ENCODE data around the gene LAPTM4A.

Gene LAPTM4A

GRCh38 chr2:20034218-20034617 lies 17.2 kb downstream of the LAPTM4A start:
- H3K4me1 ChIP-seq (ENCODE audit: control insufficient read depth, insufficient read depth, low read length), result no peaks in the 10 kb centered on the region
- H3K27ac ChIP-seq (ENCODE audit: low read depth, low read length), result no peak overlapping the region
- H3K27me3 ChIP-seq (ENCODE audit: control insufficient read depth, insufficient read depth, low read length), result no peaks in the 10 kb centered on the region
- H3K36me3 ChIP-seq (ENCODE audit: control insufficient read depth, insufficient read depth, low read length), result peaks cover 97% of the 10 kb centered on the region
- H3K4me3 ChIP-seq (ENCODE audit: low read depth, low read length), result no peak overlapping the region
- no peak overlapping the region for H3K9ac ChIP-seq (ENCODE audit: low read length)
- no peaks in the 10 kb centered on the region; the same call in 1 of the 2 replicates for H3K9me3 ChIP-seq (ENCODE audit: control insufficient read depth, insufficient read depth, low read depth, low read length)

DNA sequence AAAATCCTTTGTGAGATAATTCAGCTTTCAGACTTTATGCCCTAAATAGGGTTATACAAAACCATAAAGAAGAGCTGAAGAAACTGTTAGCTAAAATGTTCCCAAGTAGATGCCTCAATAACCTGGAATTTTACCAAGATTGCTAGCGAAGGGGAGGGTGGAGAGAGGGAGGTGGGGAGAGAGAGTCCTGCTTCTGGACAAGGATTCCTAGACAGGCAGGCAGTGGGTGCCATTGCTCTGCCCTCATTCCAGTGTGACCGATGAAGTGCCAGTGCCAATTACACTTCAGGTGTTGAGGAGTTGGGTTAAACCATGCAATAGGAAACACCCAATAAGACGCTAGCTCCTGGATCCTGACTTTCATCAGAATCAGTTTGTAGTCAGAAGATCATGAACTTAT lies 18.1 kb downstream of the LAPTM4A start:
- Histone ChIP-seq H3K9me3 (ENCODE audit: control insufficient read depth, insufficient read depth, low read depth, low read length) (no peaks in the 10 kb centered on the region; the same call in 1 of the 2 replicates), H3K27me3 (ENCODE audit: control insufficient read depth, insufficient read depth, low read length) (no peaks in the 10 kb centered on the region), H3K4me1 (ENCODE audit: control insufficient read depth, insufficient read depth, low read length) (no peaks in the 10 kb centered on the region), H3K9ac (ENCODE audit: low read length) (no peak overlapping the region), H3K36me3 (ENCODE audit: control insufficient read depth, insufficient read depth, low read length) (peaks cover 96% of the 10 kb centered on the region), H3K27ac (ENCODE audit: low read depth, low read length) (no peak overlapping the region), H3K4me3 (ENCODE audit: low read depth, low read length) (no peak overlapping the region)

GRCh38 chr2:20030224-20030623 lies 21.2 kb downstream of the LAPTM4A start:
- H3K9ac ChIP-seq (ENCODE audit: low read length), result no peak overlapping the region
- H3K36me3 ChIP-seq (ENCODE audit: control insufficient read depth, insufficient read depth, low read length), result peaks cover 71% of the 10 kb centered on the region
- no peaks in the 10 kb centered on the region for H3K4me1 ChIP-seq (ENCODE audit: control insufficient read depth, insufficient read depth, low read length)
- no peaks in the 10 kb centered on the region; the same call in 1 of the 2 replicates for H3K9me3 ChIP-seq (ENCODE audit: control insufficient read depth, insufficient read depth, low read depth, low read length)
- no peak overlapping the region for H3K4me3 ChIP-seq (ENCODE audit: low read depth, low read length)
- H3K27ac ChIP-seq (ENCODE audit: low read depth, low read length), result no peak overlapping the region
- no peaks in the 10 kb centered on the region for H3K27me3 ChIP-seq (ENCODE audit: control insufficient read depth, insufficient read depth, low read length)

- H3K36me3 ChIP-seq (ENCODE audit: control insufficient read depth, insufficient read depth, low read length), result peaks cover 47% of the 10 kb centered on the region
- H3K9ac ChIP-seq (ENCODE audit: low read length), result no peak overlapping the region
- H3K9me3 ChIP-seq (ENCODE audit: control insufficient read depth, insufficient read depth, low read depth, low read length), result no peaks in the 10 kb centered on the region; the same call in none of the 2 replicates
- no peak overlapping the region for H3K27ac ChIP-seq (ENCODE audit: low read depth, low read length)
- H3K4me3 ChIP-seq (ENCODE audit: low read depth, low read length), result no peak overlapping the region
- no peaks in the 10 kb centered on the region for H3K27me3 ChIP-seq (ENCODE audit: control insufficient read depth, insufficient read depth, low read length)
- H3K4me1 ChIP-seq (ENCODE audit: control insufficient read depth, insufficient read depth, low read length), result no peaks in the 10 kb centered on the region
Measured at GRCh38 chr2:20027705-20028434, 23.6 kb downstream of the LAPTM4A start.

- Histone ChIP-seq H3K4me3 (ENCODE audit: low read depth, low read length) (no peak overlapping the region), H3K4me1 (ENCODE audit: control insufficient read depth, insufficient read depth, low read length) (no peaks in the 10 kb centered on the region), H3K27ac (ENCODE audit: low read depth, low read length) (no peak overlapping the region), H3K27me3 (ENCODE audit: control insufficient read depth, insufficient read depth, low read length) (no peaks in the 10 kb centered on the region), H3K9ac (ENCODE audit: low read length) (no peak overlapping the region), H3K36me3 (ENCODE audit: control insufficient read depth, insufficient read depth, low read length) (peaks cover 41% of the 10 kb centered on the region), H3K9me3 (ENCODE audit: control insufficient read depth, insufficient read depth, low read depth, low read length) (peaks cover 3% of the 10 kb centered on the region)
Measured at GRCh38 chr2:20027260-20027677, 24.2 kb downstream of the LAPTM4A start.

DNA sequence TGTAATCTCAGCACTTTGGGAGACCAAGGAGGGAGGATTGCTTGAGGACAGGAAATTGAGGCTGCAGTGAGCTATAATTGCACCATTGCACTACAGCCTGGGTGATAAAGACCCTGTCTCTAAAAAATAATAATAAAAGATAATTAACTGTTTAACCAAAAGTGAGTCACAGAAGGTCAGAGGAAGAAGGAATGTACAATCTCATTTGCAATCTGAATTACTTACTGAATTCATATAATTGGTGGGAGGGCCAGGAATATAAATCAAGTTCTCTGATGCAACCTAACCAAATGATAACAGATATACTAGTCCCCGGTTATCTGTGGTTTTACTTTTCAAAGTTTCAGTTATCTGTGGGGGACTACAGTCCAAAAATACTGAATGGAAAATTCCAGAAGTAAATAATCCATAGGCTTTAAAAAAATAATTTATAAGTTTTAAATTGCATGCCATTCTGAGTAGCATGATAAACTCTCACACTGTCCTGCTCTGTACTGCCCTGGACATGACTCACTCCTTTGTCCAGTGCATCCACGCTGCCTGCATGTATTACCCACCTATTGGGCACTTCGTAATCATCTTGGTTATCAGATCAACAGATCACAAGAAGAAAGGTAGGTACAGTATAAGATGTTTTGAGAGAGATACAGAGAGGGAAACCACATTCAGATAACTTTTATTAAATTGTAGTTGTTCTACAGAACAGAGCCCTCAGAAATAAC lies 26.2 kb downstream of the LAPTM4A start:
- H3K27me3 ChIP-seq (ENCODE audit: control insufficient read depth, insufficient read depth, low read length), result no peaks in the 10 kb centered on the region
- H3K27ac ChIP-seq (ENCODE audit: low read depth, low read length), result no peak overlapping the region
- H3K9ac ChIP-seq (ENCODE audit: low read length), result no peak overlapping the region
- H3K4me1 ChIP-seq (ENCODE audit: control insufficient read depth, insufficient read depth, low read length), result no peaks in the 10 kb centered on the region
- no peak overlapping the region for H3K4me3 ChIP-seq (ENCODE audit: low read depth, low read length)
- peaks cover 22% of the 10 kb centered on the region for H3K36me3 ChIP-seq (ENCODE audit: control insufficient read depth, insufficient read depth, low read length)
- peaks cover 19% of the 10 kb centered on the region for H3K9me3 ChIP-seq (ENCODE audit: control insufficient read depth, insufficient read depth, low read depth, low read length)

- Histone ChIP-seq H3K36me3 (ENCODE audit: control insufficient read depth, insufficient read depth, low read length) (peaks cover 9% of the 10 kb centered on the region), H3K4me3 (ENCODE audit: low read depth, low read length) (no peak overlapping the region), H3K27ac (ENCODE audit: low read depth, low read length) (no peak overlapping the region), H3K4me1 (ENCODE audit: control insufficient read depth, insufficient read depth, low read length) (no peaks in the 10 kb centered on the region), H3K27me3 (ENCODE audit: control insufficient read depth, insufficient read depth, low read length) (no peaks in the 10 kb centered on the region), H3K9me3 (ENCODE audit: control insufficient read depth, insufficient read depth, low read depth, low read length) (peaks cover 25% of the 10 kb centered on the region), H3K9ac (ENCODE audit: low read length) (no peak overlapping the region)
Measured at GRCh38 chr2:20023688-20024087, 27.7 kb downstream of the LAPTM4A start.

GRCh38 chr2:20021405-20022009 lies 29.9 kb downstream of the LAPTM4A start:
- H3K4me1 ChIP-seq (ENCODE audit: control insufficient read depth, insufficient read depth, low read length), result no peaks in the 10 kb centered on the region
- no peak overlapping the region for H3K9ac ChIP-seq (ENCODE audit: low read length)
- no peak overlapping the region for H3K4me3 ChIP-seq (ENCODE audit: low read depth, low read length)
- H3K36me3 ChIP-seq (ENCODE audit: control insufficient read depth, insufficient read depth, low read length), result peaks cover 2% of the 10 kb centered on the region; the same call in 1 of the 2 replicates
- H3K27ac ChIP-seq (ENCODE audit: low read depth, low read length), result no peak overlapping the region
- H3K27me3 ChIP-seq (ENCODE audit: control insufficient read depth, insufficient read depth, low read length), result no peaks in the 10 kb centered on the region
- peaks cover 25% of the 10 kb centered on the region for H3K9me3 ChIP-seq (ENCODE audit: control insufficient read depth, insufficient read depth, low read depth, low read length)

GRCh38 chr2:20019747-20020146 lies 31.7 kb downstream of the LAPTM4A start:
- no peaks in the 10 kb centered on the region for H3K27me3 ChIP-seq (ENCODE audit: control insufficient read depth, insufficient read depth, low read length)
- H3K9me3 ChIP-seq (ENCODE audit: control insufficient read depth, insufficient read depth, low read depth, low read length), result peaks cover 27% of the 10 kb centered on the region
- H3K27ac ChIP-seq (ENCODE audit: low read depth, low read length), result no peak overlapping the region
- no peak overlapping the region for H3K4me3 ChIP-seq (ENCODE audit: low read depth, low read length)
- no peaks in the 10 kb centered on the region for H3K4me1 ChIP-seq (ENCODE audit: control insufficient read depth, insufficient read depth, low read length)
- H3K36me3 ChIP-seq (ENCODE audit: control insufficient read depth, insufficient read depth, low read length), result no peaks in the 10 kb centered on the region
- no peak overlapping the region for H3K9ac ChIP-seq (ENCODE audit: low read length)

GRCh38 chr2:20018601-20019152 lies 32.8 kb downstream of the LAPTM4A start:
- no peak overlapping the region for H3K9ac ChIP-seq (ENCODE audit: low read length)
- H3K4me1 ChIP-seq (ENCODE audit: control insufficient read depth, insufficient read depth, low read length), result peaks cover 1% of the 10 kb centered on the region; the same call in 1 of the 2 replicates
- peaks cover 5% of the 10 kb centered on the region; the same call in 1 of the 2 replicates for H3K27me3 ChIP-seq (ENCODE audit: control insufficient read depth, insufficient read depth, low read length)
- no peak overlapping the region for H3K4me3 ChIP-seq (ENCODE audit: low read depth, low read length)
- no peak overlapping the region for H3K27ac ChIP-seq (ENCODE audit: low read depth, low read length)
- H3K36me3 ChIP-seq (ENCODE audit: control insufficient read depth, insufficient read depth, low read length), result no peaks in the 10 kb centered on the region
- H3K9me3 ChIP-seq (ENCODE audit: control insufficient read depth, insufficient read depth, low read depth, low read length), result peaks cover 28% of the 10 kb centered on the region

DNA sequence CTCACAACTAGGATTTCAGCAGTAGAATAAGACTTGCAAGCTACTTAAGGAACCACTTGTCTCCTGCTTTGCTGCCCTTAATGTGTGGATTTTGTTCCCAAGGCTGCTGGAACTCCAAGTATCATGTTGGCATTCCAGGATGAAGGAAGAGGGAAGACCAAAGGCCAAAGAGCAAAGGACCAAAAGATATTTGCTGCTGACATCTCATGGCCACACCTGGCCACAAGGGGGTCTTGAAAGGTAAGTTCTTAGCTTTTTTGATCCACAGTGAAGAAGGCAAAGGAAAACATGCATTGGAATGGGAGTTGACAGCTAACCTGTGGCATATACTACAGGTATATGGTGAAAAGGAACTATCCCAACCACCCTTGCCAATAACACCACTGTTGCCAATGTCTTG lies 35.1 kb downstream of the LAPTM4A start:
- Histone ChIP-seq H3K27me3 (ENCODE audit: control insufficient read depth, insufficient read depth, low read length) (peaks cover 24% of the 10 kb centered on the region), H3K27ac (ENCODE audit: low read depth, low read length) (no peak overlapping the region), H3K4me1 (ENCODE audit: control insufficient read depth, insufficient read depth, low read length) (peaks cover 17% of the 10 kb centered on the region), H3K9ac (ENCODE audit: low read length) (no peak overlapping the region), H3K36me3 (ENCODE audit: control insufficient read depth, insufficient read depth, low read length) (no peaks in the 10 kb centered on the region), H3K9me3 (ENCODE audit: control insufficient read depth, insufficient read depth, low read depth, low read length) (peaks cover 20% of the 10 kb centered on the region), H3K4me3 (ENCODE audit: low read depth, low read length) (no peak overlapping the region)
